Ishikawa (cell line): ENCODE results near the gene PTPN5.

Source experiments
- CEBPB ChIP-seq: IDR thresholded peaks from 2 replicates; pipeline ENCODE4 v1.6.1; 2012
- CREB1 ChIP-seq: IDR thresholded peaks from 2 replicates; pipeline ENCODE4 v1.6.1; 2012; ENCODE audit warnings: low read depth
- EP300 ChIP-seq: IDR thresholded peaks from 2 replicates; pipeline ENCODE4 v1.6.1; 2012; ENCODE audit warnings: borderline replicate concordance
- FOXM1 ChIP-seq: IDR thresholded peaks from 2 replicates; pipeline ENCODE4 v1.6.1; 2012; ENCODE audit warnings: low read depth, borderline replicate concordance
- MAX ChIP-seq: IDR thresholded peaks from 2 replicates; pipeline ENCODE4 v1.6.1; 2012
- NFIC ChIP-seq: IDR thresholded peaks from 2 replicates; pipeline ENCODE4 v1.6.1; 2012
- TAF1 ChIP-seq: IDR thresholded peaks from 2 replicates; pipeline ENCODE4 v1.6.1; 2012; ENCODE audit warnings: low read depth, mild to moderate bottlenecking
- YY1 ChIP-seq: IDR thresholded peaks from 2 replicates; pipeline ENCODE4 v1.6.1; 2012; ENCODE audit warnings: low read depth
- ZBTB7A ChIP-seq: IDR thresholded peaks from 2 replicates; pipeline ENCODE4 v1.6.1; 2012; ENCODE audit warnings: low read depth
- TF ChIP-seq, protein P1 (sequence below): IDR thresholded peaks from 2 replicates; pipeline ENCODE4 v1.6.1; 2012; ENCODE audit warnings: low read depth, mild to moderate bottlenecking

GRCh38 chr11:18802381-18803257 lies 11.0 kb upstream of the PTPN5 start:
- TF ChIP-seq EP300 (no peak), CREB1 (no peak), MAX (no peak), TAF1 (no peak), CEBPB (peak; percentile 82; the same call in 1 of the 2 replicates), ZBTB7A (no peak), NFIC (no peak), FOXM1 (no peak), YY1 (no peak)
- TF ChIP-seq, protein P1, sequence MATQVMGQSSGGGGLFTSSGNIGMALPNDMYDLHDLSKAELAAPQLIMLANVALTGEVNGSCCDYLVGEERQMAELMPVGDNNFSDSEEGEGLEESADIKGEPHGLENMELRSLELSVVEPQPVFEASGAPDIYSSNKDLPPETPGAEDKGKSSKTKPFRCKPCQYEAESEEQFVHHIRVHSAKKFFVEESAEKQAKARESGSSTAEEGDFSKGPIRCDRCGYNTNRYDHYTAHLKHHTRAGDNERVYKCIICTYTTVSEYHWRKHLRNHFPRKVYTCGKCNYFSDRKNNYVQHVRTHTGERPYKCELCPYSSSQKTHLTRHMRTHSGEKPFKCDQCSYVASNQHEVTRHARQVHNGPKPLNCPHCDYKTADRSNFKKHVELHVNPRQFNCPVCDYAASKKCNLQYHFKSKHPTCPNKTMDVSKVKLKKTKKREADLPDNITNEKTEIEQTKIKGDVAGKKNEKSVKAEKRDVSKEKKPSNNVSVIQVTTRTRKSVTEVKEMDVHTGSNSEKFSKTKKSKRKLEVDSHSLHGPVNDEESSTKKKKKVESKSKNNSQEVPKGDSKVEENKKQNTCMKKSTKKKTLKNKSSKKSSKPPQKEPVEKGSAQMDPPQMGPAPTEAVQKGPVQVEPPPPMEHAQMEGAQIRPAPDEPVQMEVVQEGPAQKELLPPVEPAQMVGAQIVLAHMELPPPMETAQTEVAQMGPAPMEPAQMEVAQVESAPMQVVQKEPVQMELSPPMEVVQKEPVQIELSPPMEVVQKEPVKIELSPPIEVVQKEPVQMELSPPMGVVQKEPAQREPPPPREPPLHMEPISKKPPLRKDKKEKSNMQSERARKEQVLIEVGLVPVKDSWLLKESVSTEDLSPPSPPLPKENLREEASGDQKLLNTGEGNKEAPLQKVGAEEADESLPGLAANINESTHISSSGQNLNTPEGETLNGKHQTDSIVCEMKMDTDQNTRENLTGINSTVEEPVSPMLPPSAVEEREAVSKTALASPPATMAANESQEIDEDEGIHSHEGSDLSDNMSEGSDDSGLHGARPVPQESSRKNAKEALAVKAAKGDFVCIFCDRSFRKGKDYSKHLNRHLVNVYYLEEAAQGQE: no peak
